SK-N-SH (cell line): Measurements from ENCODE around the gene THADA.

Source experiments
- ELF1 ChIP-seq: IDR thresholded peaks from 2 replicates; pipeline ENCODE4 v1.4.0; 2012
- EZH2phosphoT487 ChIP-seq: fragments of 200-600 bp; sonication (generic); IDR thresholded peaks from 2 replicates; pipeline ENCODE4 v1.6.1; 2017; ENCODE audit warnings: low read depth, mixed run types, mild to moderate bottlenecking, antibody characterized with exemption, moderate library complexity, borderline replicate concordance
- GABPA ChIP-seq: IDR thresholded peaks from 2 replicates; pipeline ENCODE4 v1.4.0; 2012; ENCODE audit warnings: low read depth, mild to moderate bottlenecking
- GATA2 ChIP-seq: sonication (generic); formaldehyde crosslinking; IDR thresholded peaks from 2 replicates; pipeline ENCODE4 v1.5.0; 2020; ENCODE audit warnings: mild to moderate bottlenecking, missing genetic modification reagents
- MAX ChIP-seq: IDR thresholded peaks from 2 replicates; pipeline ENCODE4 v1.4.0; 2012; ENCODE audit warnings: low read depth
- MXI1 ChIP-seq: IDR thresholded peaks from 2 replicates; pipeline ENCODE4 v1.6.1; 2012; ENCODE audit warnings: mild to moderate bottlenecking, low read depth, low read length, improper control_type of control experiment
- POLR2AphosphoS5 ChIP-seq: IDR thresholded peaks from 2 replicates; pipeline ENCODE4 v1.6.1; 2012; ENCODE audit warnings: low read depth, low read length
- SMC3 ChIP-seq: IDR thresholded peaks from 2 replicates; pipeline ENCODE4 v1.6.1; 2012; ENCODE audit warnings: low read depth, low read length, improper control_type of control experiment
- TEAD4 ChIP-seq: IDR thresholded peaks from 2 replicates; pipeline ENCODE4 v1.4.0; 2012; ENCODE audit warnings: mild to moderate bottlenecking, borderline replicate concordance; ENCODE audit not compliant: insufficient read depth
- TF ChIP-seq, protein P1 (sequence below): fragments of 200-600 bp; sonication (generic); IDR thresholded peaks from 2 replicates; pipeline ENCODE4 v1.6.1; 2017; ENCODE audit warnings: antibody characterized with exemption, mild to moderate bottlenecking, moderate library complexity

- TF ChIP-seq TEAD4 (peak; percentile 72), POLR2AphosphoS5 (peak; percentile 93), SMC3 (no peak), EZH2phosphoT487 (no peak), MXI1 (peak; percentile 11; the same call in 1 of the 2 replicates), GABPA (no peak), GATA2 (CRISPR knock-in tag) (peak; percentile 91), MAX (no peak; the same call in 1 of the 2 replicates), ELF1 (no peak)
- TF ChIP-seq, protein P1, sequence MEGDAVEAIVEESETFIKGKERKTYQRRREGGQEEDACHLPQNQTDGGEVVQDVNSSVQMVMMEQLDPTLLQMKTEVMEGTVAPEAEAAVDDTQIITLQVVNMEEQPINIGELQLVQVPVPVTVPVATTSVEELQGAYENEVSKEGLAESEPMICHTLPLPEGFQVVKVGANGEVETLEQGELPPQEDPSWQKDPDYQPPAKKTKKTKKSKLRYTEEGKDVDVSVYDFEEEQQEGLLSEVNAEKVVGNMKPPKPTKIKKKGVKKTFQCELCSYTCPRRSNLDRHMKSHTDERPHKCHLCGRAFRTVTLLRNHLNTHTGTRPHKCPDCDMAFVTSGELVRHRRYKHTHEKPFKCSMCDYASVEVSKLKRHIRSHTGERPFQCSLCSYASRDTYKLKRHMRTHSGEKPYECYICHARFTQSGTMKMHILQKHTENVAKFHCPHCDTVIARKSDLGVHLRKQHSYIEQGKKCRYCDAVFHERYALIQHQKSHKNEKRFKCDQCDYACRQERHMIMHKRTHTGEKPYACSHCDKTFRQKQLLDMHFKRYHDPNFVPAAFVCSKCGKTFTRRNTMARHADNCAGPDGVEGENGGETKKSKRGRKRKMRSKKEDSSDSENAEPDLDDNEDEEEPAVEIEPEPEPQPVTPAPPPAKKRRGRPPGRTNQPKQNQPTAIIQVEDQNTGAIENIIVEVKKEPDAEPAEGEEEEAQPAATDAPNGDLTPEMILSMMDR = no peak
These were observed 276.3 kb downstream of the THADA start for GRCh38 chr2:43319541-43319940.
